Effector memory CD8-positive, alpha-beta T cell (primary cell): ENCODE results near the gene TMEM132E.

Experiments used
- ATAC-seq: fragments of 150-1000 bp; cut with Tn5 transposase; replicated peaks from 2 replicates; pipeline ENCODE4 v1.10.0; 2021; ENCODE audit warnings: mild to moderate bottlenecking, moderate library complexity
- DNase-seq, 3 experiments: peaks; one replicate each; pipeline ENCODE4 v3.0.0; 2021
- H3K27ac Mint-ChIP-seq, 2 donors: one replicate each; pipeline ENCODE4 v1.8.0; 2022; ENCODE audit warnings: mild to moderate bottlenecking in 2 of 2, mixed read lengths in 2 of 2, moderate library complexity in 2 of 2
- H3K27me3 Mint-ChIP-seq, 2 donors: one replicate each; pipeline ENCODE4 v1.8.0; 2022; ENCODE audit warnings: mixed read lengths in 2 of 2
- H3K36me3 Mint-ChIP-seq: one replicate; pipeline ENCODE4 v1.8.0; 2022; ENCODE audit warnings: mild to moderate bottlenecking, moderate library complexity, mixed read lengths; ENCODE audit not compliant: insufficient read depth
- H3K4me1 Mint-ChIP-seq, 2 donors: one replicate each; pipeline ENCODE4 v1.8.0; 2022; ENCODE audit warnings: low read depth in 2 of 2, mixed read lengths in 2 of 2
- H3K4me3 Mint-ChIP-seq, 2 donors: one replicate each; pipeline ENCODE4 v1.8.0; 2022; ENCODE audit warnings: mild to moderate bottlenecking in 2 of 2, mixed read lengths in 2 of 2, moderate library complexity in 2 of 2
- H3K9me3 Mint-ChIP-seq, 2 donors: one replicate each; pipeline ENCODE4 v1.8.0; 2022; ENCODE audit warnings: mixed read lengths in 2 of 2

Gene TMEM132E

DNA sequence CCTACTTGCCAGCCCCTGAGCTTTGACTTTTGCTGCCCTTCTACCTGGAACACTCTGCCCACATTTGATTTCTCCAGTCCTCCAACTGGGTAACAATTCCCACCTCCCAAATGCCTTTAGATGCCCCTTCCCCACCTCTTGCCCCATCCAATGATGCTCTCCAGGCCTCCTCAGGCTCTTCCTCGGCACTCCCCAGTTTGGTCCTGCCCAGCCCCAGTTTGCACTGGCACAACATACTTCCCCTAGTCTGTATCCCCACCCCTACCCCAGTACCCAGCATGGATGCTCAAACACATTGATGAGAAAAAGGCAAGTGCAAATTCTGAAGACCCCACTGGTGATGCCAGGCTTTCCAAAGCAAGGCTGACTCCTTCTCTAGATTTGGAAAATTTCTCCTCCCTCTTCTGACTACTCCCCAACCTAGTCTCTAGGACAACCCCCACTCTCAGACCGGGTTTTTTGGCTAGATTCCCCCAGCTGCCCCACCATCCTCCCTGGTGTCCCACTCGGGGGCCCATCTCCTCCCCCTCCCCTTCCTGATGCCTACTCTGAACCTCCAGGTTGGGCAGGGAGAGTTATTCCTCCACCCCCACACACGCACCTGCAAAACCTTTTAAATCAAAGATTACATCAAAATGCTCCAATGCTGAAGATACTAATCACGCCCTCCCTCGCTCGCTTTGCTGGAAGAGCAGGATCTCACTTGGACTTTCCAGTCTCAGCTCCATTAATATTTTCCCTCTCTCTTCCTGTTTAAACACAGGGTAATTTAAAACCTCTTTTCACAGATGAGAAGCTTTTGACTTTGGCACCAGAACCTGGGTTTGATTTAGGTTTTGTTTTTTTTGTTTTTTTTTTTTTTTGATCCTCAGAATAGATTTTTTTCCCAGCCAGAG, 94.9 kb downstream of the TMEM132E start:
- Mint-ChIP-seq H3K27me3 (peaks cover 46 to 59% of the 10 kb centered on the region in 2 donors), H3K4me3 (no peak overlapping the region), H3K4me1 (no peaks in the 10 kb centered on the region), H3K27ac (no peak overlapping the region), H3K9me3 (no peaks in the 10 kb centered on the region), H3K36me3 (no peaks in the 10 kb centered on the region)
- ATAC-seq (no peak), DNase-seq (no peak)

DNA sequence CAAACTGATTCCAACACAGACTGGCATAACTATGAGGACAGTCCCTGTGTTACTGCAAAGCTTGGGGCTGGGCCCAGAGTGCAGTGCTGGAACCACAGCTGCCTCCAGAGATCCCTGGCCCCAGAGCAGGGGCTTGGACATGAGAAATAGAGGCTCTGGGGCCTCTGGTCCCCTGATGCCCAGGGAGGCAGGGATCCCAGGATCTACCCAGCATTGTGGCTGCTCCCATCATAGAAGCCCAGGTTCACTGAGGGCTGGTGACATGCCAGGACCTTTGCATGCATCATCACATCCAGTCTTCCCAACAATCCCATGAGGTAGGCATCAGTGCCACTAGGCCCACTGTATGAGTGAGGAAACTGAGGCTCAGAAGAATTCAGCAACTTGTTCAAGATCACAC, 95.8 kb downstream of the TMEM132E start:
- H3K27ac Mint-ChIP-seq = no peak overlapping the region
- DNase-seq (no peak), ATAC-seq (no peak)
- H3K4me3 Mint-ChIP-seq = no peak overlapping the region
- no peaks in the 10 kb centered on the region for H3K9me3 Mint-ChIP-seq
- no peaks in the 10 kb centered on the region for H3K4me1 Mint-ChIP-seq
- H3K36me3 Mint-ChIP-seq = no peaks in the 10 kb centered on the region
- H3K27me3 Mint-ChIP-seq = peaks cover 41 to 54% of the 10 kb centered on the region in 2 donors

DNA sequence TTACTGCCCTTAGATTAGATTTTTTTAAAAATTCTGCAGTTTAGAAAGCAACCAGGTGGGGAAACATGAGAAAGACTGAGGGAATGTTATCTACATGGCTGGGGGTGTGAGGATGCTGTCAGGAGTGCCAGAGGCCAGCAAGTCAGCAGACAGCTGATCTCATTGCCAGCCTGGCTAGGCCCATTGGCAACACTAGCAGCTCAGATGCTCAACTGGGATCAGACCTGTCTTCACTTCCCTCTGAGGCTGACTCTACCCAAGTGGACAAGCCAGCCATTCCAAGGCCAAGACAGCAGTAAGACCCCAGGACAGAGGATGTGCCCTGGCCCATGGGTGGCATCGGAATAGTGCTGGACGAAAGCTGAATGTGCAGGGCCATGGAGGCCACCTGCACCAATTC, 96.2 kb downstream of the TMEM132E start:
- no peak overlapping the region for H3K4me3 Mint-ChIP-seq
- no peaks in the 10 kb centered on the region for H3K9me3 Mint-ChIP-seq
- H3K27me3 Mint-ChIP-seq = peaks cover 41 to 54% of the 10 kb centered on the region in 2 donors
- H3K27ac Mint-ChIP-seq = no peak overlapping the region
- no peaks in the 10 kb centered on the region for H3K4me1 Mint-ChIP-seq
- ATAC-seq (no peak), DNase-seq (no peak)
- no peaks in the 10 kb centered on the region for H3K36me3 Mint-ChIP-seq

DNA sequence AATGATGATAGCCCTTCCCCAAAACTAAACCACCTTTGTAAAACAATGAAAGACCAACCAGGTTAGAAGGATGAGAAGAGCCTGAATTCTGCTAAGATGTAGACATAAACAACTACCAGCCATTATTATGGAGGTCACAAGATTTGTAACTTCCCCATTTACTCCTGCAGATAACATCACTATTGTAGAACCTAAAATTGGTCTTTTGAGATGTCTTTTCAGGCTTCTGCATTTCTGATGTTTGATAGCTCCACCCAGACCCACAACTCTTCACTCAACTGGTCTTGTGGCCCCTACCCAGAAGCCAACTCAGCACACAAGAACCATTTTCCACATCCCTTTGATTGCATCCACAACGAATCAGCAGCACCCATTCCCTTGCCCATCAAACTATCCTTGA, 100.8 kb downstream of the TMEM132E start:
- Mint-ChIP-seq H3K4me3 (no peak overlapping the region), H3K9me3 (no peaks in the 10 kb centered on the region), H3K36me3 (no peaks in the 10 kb centered on the region), H3K4me1 (no peaks in the 10 kb centered on the region), H3K27me3 (peaks cover 52 to 71% of the 10 kb centered on the region in 2 donors), H3K27ac (no peak overlapping the region)
- DNase-seq = no peak
- no peak for ATAC-seq

GRCh38 chr17:34682305-34682704, 102.9 kb downstream of the TMEM132E start:
- Mint-ChIP-seq H3K9me3 (no peaks in the 10 kb centered on the region), H3K27ac (no peak overlapping the region), H3K27me3 (peaks cover 62 to 77% of the 10 kb centered on the region in 2 donors), H3K4me1 (no peaks in the 10 kb centered on the region), H3K4me3 (no peak overlapping the region), H3K36me3 (no peaks in the 10 kb centered on the region)
- ATAC-seq (no peak), DNase-seq (no peak)

- DNase-seq (no peak), ATAC-seq (no peak)
- Mint-ChIP-seq H3K27ac (no peak overlapping the region), H3K27me3 (peaks cover 69 to 82% of the 10 kb centered on the region in 2 donors), H3K4me1 (no peaks in the 10 kb centered on the region), H3K9me3 (no peaks in the 10 kb centered on the region), H3K4me3 (no peak overlapping the region), H3K36me3 (no peaks in the 10 kb centered on the region)
These were observed 104.0 kb downstream of the TMEM132E start for GRCh38 chr17:34683390-34683789.
